ENCODE data around the gene ATG16L1.

GRCh38 chr2:233256048-233256447, 4.6 kb downstream of the ATG16L1 start:
- no peak for TF ChIP-seq CTCF (conservative IDR thresholded peaks at IDR 0.05 in 1 of 2, IDR thresholded peaks at IDR 0.05 in 1 of 2; ENCODE audit: low read depth in 1 of 2, low read length in 2 of 2)
- TF ChIP-seq EZH2 (IDR thresholded peaks at IDR 0.05; ENCODE audit: low read length, missing control alignments): no peak

Data from fibroblast of lung (primary cell).